NCI-H1694 (cell line): ENCODE results near the gene GNAZ.

Experiments used
- DNase-seq: peaks from one replicate; lab custom pipeline; 2025; lab: John Stamatoyannopoulos, UW

Gene GNAZ

GRCh38 chr22:23155143-23155542 lies 84.8 kb downstream of the GNAZ start:
- no peak for DNase-seq

DNA sequence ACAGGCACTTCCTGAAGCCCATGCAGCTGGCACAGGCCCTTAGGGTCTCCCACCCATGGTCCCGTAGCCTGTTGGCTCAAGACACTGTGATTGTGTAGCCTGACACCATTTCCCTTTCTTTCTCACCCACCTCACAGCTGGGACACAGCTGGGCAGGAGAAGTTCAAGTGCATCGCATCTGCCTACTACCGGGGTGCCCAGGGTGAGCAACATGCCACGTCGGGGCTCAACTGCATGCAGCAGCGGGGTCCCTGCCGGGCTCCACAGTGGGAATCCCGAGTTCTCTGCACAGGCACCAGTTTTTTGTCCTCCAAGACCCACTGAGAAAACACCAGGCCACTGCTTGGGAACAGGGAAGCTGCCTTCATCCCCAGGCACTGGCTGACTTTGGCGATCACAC lies 85.5 kb downstream of the GNAZ start:
- no peak for DNase-seq

GRCh38 chr22:23156286-23156685 lies 86.0 kb downstream of the GNAZ start:
- no peak for DNase-seq

GRCh38 chr22:23157560-23158515 lies 87.5 kb downstream of the GNAZ start:
- DNase-seq = no peak

DNA sequence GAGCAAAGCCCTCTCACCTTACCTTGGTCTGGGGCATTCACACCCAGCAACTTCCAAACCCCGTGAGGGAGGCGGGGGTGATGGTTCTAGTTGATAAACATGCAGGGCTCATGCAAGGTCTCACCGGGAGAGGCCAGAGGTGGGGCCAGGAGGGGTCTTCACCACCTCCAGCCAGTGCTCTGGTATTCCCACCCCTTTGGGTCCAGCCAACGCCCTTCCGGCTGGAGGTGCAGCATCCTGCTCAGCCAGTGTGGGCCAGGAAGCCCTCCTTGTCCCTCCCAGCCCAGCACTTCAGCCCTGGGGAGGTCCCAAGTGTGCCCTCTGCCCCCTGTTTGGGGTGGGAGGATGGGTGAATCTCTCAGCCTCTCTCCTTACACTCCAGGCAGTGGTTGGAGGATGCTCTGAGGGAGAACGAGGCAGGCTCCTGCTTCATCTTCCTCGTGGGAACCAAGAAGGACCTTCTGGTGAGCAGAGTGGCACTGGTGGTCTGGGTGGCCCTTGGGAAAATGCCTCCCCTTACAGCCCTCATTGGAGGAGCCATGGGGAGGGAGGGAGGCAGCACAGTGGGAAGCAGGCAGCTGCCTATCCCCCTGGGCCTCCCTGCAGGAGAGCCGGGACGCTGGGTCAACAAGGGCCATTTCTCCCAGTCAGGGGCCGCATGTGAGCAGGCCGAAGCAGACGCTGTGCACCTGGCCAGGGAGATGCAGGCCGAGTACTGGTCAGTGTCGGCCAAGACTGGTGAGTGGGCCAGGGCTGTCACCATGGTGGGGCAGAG lies 88.4 kb downstream of the GNAZ start:
- no peak for DNase-seq

- no peak for DNase-seq
Observed at GRCh38 chr22:23159291-23159630, 88.9 kb downstream of the GNAZ start.

DNA sequence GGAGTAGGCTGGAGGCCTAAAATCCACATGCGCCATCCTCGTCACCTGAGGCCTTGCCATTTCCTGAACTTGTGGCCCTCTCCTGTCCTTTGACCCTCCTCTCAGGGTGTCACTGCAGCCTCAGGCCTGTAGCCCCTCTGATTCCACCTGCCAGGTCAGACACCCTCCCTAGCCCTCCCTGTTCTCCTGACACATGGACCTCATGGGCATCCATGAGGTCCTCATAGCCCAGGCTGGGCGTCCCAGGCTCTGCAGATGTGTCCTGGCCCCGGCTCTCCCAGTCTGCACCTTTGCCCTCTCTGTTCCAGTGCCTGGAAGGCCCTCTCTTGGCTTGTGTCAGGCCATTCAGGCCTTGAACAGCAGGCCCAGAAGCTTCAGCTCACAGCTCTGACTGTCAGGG lies 90.7 kb downstream of the GNAZ start:
- no peak for DNase-seq

- DNase-seq = no peak
Observed at GRCh38 chr22:23161574-23161973, 91.3 kb downstream of the GNAZ start.

DNA sequence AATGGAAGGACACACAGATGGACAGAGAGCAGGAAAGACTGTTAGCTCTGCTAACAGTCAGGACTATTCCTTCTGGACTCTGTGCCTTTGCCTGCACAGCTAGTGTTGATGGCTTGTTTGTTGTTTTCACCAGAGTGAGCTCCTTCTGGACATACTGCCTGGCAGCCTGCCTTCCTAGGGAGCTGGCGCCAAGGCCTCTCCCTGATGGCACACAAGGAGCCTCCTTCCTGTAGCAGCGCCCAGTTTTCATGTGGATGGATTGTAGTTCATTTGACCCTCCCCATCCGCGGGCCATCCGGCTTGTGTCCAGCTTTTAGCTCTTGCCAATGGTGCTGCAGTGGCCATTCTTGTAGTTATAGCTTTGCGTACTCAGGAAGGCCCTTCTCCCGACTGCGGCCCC lies 93.3 kb downstream of the GNAZ start:
- peak; percentile 50 for DNase-seq

DNA sequence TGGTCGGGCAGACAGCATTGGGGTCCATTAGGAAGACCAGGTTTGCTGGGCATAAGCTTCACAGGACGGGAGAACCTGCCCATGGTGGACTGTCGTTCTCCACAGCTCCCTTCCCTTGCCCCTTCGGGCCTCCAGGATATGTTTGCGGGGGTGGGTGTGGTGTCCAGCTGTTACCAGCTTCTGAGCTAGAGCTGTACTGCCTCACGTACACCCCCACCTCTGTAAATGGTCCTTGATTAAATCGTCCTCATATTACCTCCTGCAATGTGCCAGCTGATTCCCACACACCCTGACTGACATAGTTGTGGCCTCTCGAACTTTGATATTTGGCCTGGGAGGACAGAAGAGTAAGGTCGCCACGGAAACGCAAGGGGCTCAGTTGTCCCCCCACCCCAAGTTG lies 93.8 kb downstream of the GNAZ start:
- no peak for DNase-seq

DNA sequence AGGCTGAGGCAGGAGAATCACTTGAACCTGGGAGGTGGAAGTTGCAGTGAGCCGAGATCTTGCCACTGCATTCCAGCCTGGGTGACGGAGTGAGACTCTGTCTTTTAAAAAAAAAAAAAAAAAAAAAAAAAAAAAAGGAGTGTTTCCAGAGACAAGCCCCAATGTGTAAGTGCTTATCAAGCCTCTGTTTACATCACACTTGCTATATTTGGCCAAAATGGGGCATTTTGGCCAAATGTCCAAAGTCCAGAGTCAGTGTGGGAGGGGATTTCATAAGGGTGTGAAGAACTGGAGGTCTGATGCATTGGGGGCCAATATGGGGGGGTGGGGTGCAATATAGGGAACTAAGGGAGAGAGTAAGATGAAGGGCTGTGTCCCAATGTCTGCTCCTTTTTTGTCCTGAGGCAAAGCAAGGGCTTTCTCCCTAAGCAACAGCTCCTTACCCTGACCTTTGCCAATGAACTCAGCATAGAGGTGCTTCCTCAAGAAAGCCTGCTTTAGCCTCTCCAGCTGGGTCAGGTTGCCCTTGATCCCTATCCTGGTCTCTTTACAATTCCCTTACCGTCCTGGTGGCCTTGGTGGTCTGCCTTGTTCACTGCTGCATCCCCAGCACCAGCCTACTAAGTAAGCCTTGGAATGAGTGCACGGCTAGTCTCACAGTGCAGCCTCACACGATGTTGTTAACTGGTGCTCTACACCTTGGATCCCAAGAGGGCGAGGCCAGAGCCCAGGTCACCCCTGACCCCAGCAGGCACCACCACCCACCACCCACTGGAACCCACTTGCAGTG lies 95.9 kb downstream of the GNAZ start:
- no peak for DNase-seq

GRCh38 chr22:23166841-23167616 lies 96.7 kb downstream of the GNAZ start:
- no peak for DNase-seq

DNA sequence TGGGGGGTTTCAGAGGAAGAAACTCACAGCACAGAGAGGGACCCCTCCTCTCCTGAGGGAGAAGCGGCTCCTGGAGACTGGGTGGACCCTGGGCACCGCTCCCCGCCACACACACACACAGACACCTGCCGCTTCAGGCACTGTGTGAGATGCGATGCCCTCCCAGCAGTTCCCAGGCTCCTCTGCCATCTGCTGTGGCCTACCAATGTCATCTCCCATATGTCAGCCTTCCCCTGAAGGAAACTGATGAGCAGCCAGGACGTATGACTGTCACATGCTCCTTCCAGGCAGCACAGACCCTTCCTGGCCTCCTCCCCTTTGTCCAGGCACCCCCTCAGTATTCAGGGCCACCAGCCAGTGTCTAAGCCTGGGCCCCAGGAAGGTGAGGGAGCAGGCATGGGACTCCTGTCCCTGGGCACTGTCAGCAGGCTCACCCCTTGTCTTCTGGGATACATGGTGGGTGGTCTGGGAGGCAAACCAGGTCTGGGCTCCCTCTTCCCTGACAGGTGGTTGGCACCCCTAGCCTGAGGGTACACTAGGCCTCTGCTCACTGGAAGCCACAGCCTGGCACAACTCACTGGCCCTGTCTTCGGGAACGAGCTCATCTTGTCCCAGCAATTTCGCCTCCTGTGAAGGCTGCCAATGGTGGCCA lies 98.2 kb downstream of the GNAZ start:
- DNase-seq = peak; percentile 82

DNA sequence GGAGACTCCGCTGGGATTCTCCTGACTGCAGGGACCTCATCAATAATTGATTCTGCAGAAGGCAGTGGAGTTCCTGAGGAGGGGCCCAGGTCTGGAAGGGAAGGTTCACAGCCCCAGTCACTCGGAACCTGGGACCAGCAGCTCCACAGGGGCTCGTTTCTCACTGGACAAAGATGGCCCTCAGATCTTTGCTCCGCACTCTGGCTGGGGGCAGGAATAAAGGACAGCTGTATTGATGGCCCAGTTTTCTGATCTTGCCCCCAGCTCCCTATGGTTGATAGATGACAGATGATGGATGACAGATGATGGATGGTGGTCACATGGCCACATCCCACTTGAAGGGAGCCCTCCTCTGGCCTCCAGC lies 98.7 kb downstream of the GNAZ start:
- DNase-seq = no peak
